Activated T-helper 2 cell treated with anti-CD3 and anti-CD28 coated beads, Interferon-gamma antibody, Interleukin-2, Interleukin-4, amounts not matched to agents 10 μg/mL and 5 μg/mL and 100 μg/mL, durations not matched to agents 14 hours and 24 hours and 36 hours (primary cell): Measurements from ENCODE around the gene ALDH1A1. TPM values are rescaled to one million over a fixed set of nuclear protein-coding genes. Genes with fewer than 3 reads are reported as not detected.
"Not testable (repeated sequence)": the region's sequence is repeated elsewhere in the genome, so short reads cannot be mapped to it uniquely, and the experiment has no call there.

ENCODE experiments used
- DNase-seq: peaks from one replicate; pipeline ENCODE4 v3.0.0; 2021; ENCODE audit warnings: low spot score
- H3K27ac Mint-ChIP-seq: one replicate; pipeline ENCODE4 v1.8.0; 2021; ENCODE audit warnings: mixed read lengths
- H3K27me3 Mint-ChIP-seq: one replicate; pipeline ENCODE4 v1.8.0; 2021; ENCODE audit warnings: low read depth, mixed read lengths
- H3K36me3 Mint-ChIP-seq: one replicate; pipeline ENCODE4 v1.8.0; 2021; ENCODE audit warnings: low read depth, mixed read lengths
- H3K4me1 Mint-ChIP-seq: one replicate; pipeline ENCODE4 v1.8.0; 2021; ENCODE audit warnings: low read depth, mixed read lengths
- H3K4me3 Mint-ChIP-seq: one replicate; pipeline ENCODE4 v1.8.0; 2021; ENCODE audit warnings: low read depth, mild to moderate bottlenecking, moderate library complexity, mixed read lengths
- H3K9me3 Mint-ChIP-seq: one replicate; pipeline ENCODE4 v1.8.0; 2021; ENCODE audit warnings: mixed read lengths
- intact Hi-C: fragments of 100-400 bp; cut with micrococcal nuclease; formaldehyde crosslinking; loops from one replicate; pipeline ENCODE4 v1.15.1; 2023
- total RNA-seq: library from RNA; stranded (reverse); gene quantifications from 2 replicates; pipeline ENCODE4 v1.2.3, GENCODE V29; 2022

ALDH1A1 gene
- total RNA-seq, 1 donor from 2014 or later: not detected

- H3K9me3 Mint-ChIP-seq: no peaks in the 10 kb centered on the region
- intact Hi-C loops: no loop called here
- no peaks in the 10 kb centered on the region for H3K4me1 Mint-ChIP-seq
- no peaks in the 10 kb centered on the region for H3K27me3 Mint-ChIP-seq
- H3K4me3 Mint-ChIP-seq: no peak overlapping the region
- DNase-seq: no peak
- no peak overlapping the region for H3K27ac Mint-ChIP-seq
- H3K36me3 Mint-ChIP-seq: no peaks in the 10 kb centered on the region
These were observed 89.3 kb downstream of the ALDH1A1 start for GRCh38 chr9:72863456-72864094.

GRCh38 chr9:72862788-72863187, 90.1 kb downstream of the ALDH1A1 start:
- DNase-seq, H3K36me3 Mint-ChIP-seq, H3K27ac Mint-ChIP-seq, H3K4me3 Mint-ChIP-seq, H3K9me3 Mint-ChIP-seq, intact Hi-C loops, H3K27me3 Mint-ChIP-seq, H3K4me1 Mint-ChIP-seq: not testable (repeated sequence)

GRCh38 chr9:72858089-72858912, 94.6 kb downstream of the ALDH1A1 start:
- DNase-seq: no peak
- no peaks in the 10 kb centered on the region for H3K27me3 Mint-ChIP-seq
- H3K9me3 Mint-ChIP-seq: no peaks in the 10 kb centered on the region
- H3K4me1 Mint-ChIP-seq: no peaks in the 10 kb centered on the region
- no peak overlapping the region for H3K27ac Mint-ChIP-seq
- intact Hi-C loops: loop anchor here (5.0 kb wide), 2 partner anchors 164 to 324 kb away; no protein-coding TSS in a partner anchor
- no peaks in the 10 kb centered on the region for H3K36me3 Mint-ChIP-seq
- no peak overlapping the region for H3K4me3 Mint-ChIP-seq

GRCh38 chr9:72857624-72857996, 95.2 kb downstream of the ALDH1A1 start:
- Mint-ChIP-seq H3K9me3 (no peaks in the 10 kb centered on the region), H3K27ac (no peak overlapping the region), H3K4me3 (no peak overlapping the region), H3K36me3 (no peaks in the 10 kb centered on the region), H3K27me3 (no peaks in the 10 kb centered on the region), H3K4me1 (no peaks in the 10 kb centered on the region)
- intact Hi-C loops: loop anchor here (1.0 to 5.0 kb wide), 3 partner anchors 165 to 325 kb away; no protein-coding TSS in a partner anchor
- DNase-seq: no peak

GRCh38 chr9:72856972-72857623, 95.8 kb downstream of the ALDH1A1 start:
- Mint-ChIP-seq H3K27ac (no peak overlapping the region), H3K9me3 (no peaks in the 10 kb centered on the region), H3K27me3 (no peaks in the 10 kb centered on the region), H3K4me1 (no peaks in the 10 kb centered on the region), H3K36me3 (no peaks in the 10 kb centered on the region), H3K4me3 (no peak overlapping the region)
- intact Hi-C loops: loop anchor here (1.0 to 5.0 kb wide), 3 partner anchors 165 to 325 kb away; no protein-coding TSS in a partner anchor
- DNase-seq: no peak

DNA sequence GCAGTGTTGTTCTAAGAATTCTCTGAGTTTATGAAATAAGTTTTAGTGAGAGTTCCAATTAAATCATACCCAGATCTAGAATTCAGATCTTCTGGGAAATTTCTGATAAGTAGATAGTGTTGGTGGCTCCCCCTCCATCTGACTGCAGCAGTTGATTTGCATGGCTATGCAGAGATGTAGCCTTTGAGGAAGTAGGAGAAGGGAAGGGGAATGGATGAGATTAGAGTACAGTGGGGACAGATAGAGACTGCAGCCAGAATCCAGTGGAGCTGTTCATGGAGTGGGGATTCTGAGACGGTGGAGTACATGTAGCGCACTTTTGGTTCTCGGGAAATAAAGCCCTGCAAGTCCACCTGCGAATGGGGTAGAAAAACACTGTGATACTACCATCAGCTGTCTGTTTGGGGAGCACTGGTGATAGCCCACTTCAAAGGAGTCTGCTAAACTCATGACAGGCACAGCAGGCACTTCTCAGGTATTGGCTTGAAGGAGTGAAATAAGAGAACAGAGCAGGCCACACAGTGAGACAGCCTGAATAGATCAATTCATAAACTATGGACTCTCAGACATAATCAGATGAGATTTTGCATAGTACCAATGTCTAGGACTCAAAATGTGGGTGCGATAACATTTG, 96.8 kb downstream of the ALDH1A1 start:
- H3K9me3 Mint-ChIP-seq: no peaks in the 10 kb centered on the region
- no peaks in the 10 kb centered on the region for H3K36me3 Mint-ChIP-seq
- H3K4me1 Mint-ChIP-seq: no peaks in the 10 kb centered on the region
- no peaks in the 10 kb centered on the region for H3K27me3 Mint-ChIP-seq
- DNase-seq: no peak
- intact Hi-C loops: loop anchor here (5.0 kb wide), 2 partner anchors 166 to 326 kb away; no protein-coding TSS in a partner anchor
- no peak overlapping the region for H3K27ac Mint-ChIP-seq
- H3K4me3 Mint-ChIP-seq: no peak overlapping the region

GRCh38 chr9:72855321-72855720, 97.5 kb downstream of the ALDH1A1 start:
- H3K27ac Mint-ChIP-seq: no peak overlapping the region
- no peaks in the 10 kb centered on the region for H3K27me3 Mint-ChIP-seq

More at GRCh38 chr9:72855321-72855720, 97.5 kb downstream of the ALDH1A1 start:
- H3K9me3 Mint-ChIP-seq: no peaks in the 10 kb centered on the region
- no peaks in the 10 kb centered on the region for H3K36me3 Mint-ChIP-seq
- H3K4me1 Mint-ChIP-seq: no peaks in the 10 kb centered on the region
- no peak overlapping the region for H3K4me3 Mint-ChIP-seq
- DNase-seq: no peak
- intact Hi-C loops: loop anchor here (5.0 kb wide), 2 partner anchors 167 to 327 kb away; no protein-coding TSS in a partner anchor

Other genes with a start within 250 kb of the ALDH1A1 start
- 28.6 and 32.2 TPM in 2 replicates for gene ANXA1, start 198.8 kb upstream of the ALDH1A1 start, total RNA-seq